ENCODE measurements around the gene COQ10A.
"Not testable (repeated sequence)": the region's sequence is repeated elsewhere in the genome, so short reads cannot be mapped to it uniquely, and the experiment has no call there.

Gene COQ10A

DNA sequence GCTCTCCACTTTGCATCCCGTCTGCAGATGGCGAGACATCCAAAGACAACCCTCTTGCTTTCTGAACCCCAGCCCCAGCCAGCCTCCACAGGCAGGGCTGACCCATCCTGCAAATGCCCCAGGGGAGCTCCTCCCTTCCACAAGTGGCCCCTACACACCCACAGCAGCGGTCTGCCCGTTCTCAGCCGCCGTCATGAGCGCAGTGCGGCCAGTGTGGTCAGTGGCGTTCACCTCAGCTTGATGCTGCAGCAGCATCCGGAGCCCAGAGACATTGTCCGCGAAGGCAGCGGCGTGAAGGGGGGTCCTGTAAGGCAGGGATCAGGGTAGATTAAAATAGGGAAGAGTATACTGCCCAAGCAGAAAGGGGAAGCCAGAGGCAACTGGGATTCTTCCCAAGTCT, 22.2 kb upstream of the COQ10A start:
- FAIRE-seq, result no peak

GRCh38 chr12:56247923-56248322, 18.8 kb upstream of the COQ10A start:
- FAIRE-seq, result no peak

DNA sequence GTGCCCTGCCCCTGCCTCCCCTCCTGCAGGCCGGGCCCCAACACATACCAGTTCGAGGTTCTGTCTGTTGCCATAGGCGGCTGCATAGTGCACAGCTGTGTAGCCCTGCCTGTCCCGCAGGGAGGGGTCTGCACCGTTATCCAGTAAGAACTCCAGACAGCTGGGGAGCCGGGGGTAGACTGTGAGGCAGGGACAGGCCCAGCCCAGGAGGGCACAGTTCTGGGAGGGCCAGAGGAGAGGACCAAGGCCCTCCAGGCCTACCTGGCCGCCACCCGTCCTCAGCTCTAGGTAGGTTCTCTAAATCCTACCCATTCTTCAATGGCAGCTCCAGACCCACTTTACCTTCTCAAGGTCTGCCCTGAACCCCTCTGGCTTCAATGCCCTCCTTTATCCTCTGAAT, 18.0 kb upstream of the COQ10A start:
- no peak for FAIRE-seq

DNA sequence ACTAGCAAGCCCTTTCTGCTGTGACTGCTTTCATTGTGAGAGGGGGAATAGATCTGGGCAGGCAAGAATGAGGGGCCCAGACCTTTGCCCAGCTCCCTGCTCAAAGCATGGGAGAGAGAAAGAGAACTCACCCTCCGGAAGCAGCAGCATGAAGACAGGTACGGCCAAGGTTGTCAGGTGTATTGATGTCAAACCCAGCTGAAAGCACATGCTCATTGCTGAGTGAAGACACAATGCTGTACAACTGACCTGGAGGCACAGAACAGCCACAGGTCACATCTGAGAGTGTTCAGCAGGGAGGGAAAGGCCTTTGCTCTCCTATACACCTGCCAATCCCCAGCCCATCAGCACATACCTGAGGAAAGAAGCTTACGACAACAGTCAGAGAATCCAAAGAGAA, 14.1 kb upstream of the COQ10A start:
- FAIRE-seq, result no peak

- FAIRE-seq, result no peak
Measured at GRCh38 chr12:56253091-56253490, 13.7 kb upstream of the COQ10A start.

GRCh38 chr12:56255671-56256070, 11.1 kb upstream of the COQ10A start:
- FAIRE-seq, result no peak

DNA sequence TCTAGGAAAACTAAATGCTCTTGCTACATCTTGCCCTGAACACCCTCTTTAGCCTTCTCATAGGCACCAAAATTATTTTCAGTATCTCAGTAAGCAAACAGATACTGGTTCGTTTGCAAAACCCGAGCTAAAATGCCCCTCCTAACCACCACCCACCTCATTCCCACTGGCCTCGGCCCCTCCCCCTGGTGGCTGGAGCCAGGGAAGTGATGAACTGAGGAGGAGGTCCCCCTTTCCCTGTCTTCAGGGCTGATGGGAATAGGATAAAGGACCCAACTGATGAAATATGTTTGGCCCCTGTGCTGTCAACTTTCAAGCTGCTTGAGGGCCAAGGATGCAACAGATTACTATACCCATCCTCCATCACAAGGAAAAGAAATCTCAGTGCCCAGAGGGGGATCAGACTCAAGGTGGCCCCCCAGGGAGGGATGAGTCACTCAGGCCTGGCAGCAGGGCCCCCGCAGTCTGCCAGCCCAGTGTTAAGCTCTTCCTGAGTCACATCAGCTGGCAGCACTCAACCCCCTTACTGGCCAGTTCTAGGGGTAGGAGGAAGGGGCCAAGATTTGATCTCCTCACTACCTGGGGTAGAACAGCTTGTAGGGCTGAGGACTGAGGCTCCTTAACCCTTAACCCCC, 10.3 kb upstream of the COQ10A start:
- no peak for FAIRE-seq

- FAIRE-seq, result no peak
Measured at GRCh38 chr12:56257071-56257470, 9.7 kb upstream of the COQ10A start.

DNA sequence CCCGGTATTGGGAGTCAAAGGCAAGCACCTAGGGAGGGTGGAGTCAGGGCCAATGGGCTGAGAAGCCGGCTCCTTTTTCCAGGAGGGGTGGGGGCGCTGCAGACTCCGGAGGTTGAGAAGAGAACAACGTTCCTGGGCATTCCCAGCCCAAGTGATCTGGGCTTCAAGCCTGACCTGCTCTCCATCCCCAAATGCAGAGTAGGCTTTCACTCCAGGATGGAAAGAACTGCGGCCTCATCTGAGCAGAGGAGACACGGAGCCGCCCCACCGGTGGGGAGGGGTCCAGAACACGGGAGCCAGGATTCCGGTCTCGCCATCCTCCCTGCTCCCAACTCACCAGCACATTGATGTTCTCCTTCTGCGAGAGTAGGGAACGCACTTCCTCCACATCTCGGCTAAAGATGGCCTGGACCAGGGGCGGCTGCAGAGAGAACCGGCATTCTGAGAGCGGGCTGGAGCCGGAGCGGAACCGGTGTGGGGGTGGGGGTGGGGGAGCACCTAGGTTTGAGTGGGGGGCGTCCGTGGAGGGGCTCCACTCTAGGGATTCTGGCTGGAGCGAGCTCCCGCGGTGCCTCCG, 9.2 kb upstream of the COQ10A start:
- FAIRE-seq, result no peak

DNA sequence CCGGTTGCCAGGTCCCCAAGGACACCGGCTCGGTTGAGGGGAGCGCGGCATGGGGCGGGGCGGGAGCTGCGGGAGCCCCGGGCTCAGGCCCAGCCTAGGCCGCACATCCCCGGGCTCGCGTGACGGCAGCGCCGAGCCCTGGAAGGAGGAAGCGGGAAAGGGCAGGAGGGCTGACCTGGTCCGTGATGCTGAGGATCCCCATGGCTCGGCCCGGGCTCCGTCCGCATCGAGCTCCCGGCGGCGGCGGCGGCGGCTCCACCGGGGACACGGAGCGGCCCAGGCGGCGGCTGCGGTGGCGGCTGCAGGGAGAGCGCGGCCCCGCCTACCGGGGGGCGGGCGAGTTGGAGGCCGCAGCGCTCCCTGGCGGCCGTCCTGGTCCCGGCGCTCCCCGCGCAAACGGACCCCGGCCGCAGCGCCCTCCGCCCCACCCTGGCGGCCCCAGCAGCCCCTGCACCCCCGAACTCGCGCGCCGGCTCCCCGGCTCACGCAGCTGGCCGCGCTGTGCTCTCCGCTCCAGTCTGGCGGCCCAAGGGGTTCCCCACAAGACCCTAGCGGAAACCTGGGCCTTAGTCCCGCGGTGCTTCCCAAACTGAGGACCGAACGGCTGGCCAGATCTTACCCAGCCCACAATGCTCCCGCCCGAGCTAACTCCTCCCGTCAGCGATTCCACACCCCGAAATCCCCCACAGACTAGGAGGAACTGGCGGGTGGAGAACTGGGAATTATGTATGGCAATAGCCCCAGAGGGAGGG, 8.5 kb upstream of the COQ10A start, which contains the start of gene ANKRD52:
Gene ANKRD52, minus strand, starts transcription at position 317 of the 752 bp plus-strand sequence. Its CDS starts 115 bp downstream, at position 202.
- FAIRE-seq, result no peak

DNA sequence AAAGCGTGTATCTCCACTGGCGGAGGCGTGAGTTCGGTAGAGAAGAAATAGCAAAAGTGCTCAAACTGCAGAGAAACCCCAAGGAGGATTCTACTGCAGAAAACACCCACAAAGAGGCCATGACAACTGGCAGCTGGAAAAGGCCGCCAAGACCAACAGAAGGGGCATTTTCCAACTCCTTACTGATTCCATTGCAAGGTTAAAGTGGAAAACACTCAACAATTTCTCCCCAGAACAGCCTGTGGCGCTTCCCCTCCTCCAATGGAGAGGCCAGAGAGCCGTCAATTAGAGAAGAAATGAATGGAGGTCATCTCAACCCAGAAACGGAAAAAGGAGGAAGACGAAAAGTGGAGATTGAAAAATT, 7.9 kb upstream of the COQ10A start:
- no peak for FAIRE-seq

- no peak for FAIRE-seq
Measured at GRCh38 chr12:56260380-56260779, 6.4 kb upstream of the COQ10A start.

DNA sequence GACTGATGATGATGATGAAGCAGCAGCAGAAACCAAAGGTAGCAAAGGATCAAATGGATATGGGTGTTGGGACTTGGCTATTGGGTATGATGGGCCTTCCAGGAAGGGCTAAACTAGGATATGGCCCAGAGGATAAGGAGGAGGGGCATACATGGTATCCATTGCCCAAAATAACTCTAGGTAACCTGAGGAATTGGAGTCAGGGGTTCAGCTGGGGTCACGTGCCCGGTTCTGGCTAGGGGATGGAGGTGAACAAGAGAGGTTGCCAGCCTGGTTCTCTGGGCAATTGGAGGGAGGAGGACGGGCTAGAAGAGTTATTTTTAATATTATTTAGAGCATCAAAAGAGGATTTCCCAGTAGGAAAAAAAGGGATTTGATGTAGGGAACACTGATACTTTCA, 5.8 kb upstream of the COQ10A start:
- FAIRE-seq, result no peak

- no peak for FAIRE-seq
Measured at GRCh38 chr12:56261503-56262232, 5.1 kb upstream of the COQ10A start.

DNA sequence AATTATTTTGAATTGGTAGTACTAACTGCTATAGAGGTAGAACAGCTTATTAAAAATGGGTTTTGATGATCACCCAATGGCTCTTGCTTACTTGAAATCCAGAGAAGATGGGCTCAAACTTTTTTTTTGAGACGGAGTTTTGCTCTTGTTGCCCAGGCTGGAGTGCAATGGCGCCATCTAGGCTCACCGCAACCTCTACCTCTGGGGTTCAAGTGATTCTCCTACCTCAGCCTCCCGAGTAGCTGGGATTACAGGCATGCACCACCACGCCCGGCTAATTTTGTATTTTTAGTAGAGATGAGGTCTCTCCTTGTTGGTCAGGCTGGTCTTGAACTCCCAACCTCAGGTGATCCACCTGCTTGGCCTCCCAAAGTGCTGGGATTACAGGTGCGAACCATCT, 3.8 kb upstream of the COQ10A start:
- FAIRE-seq, result not testable (repeated sequence)

DNA sequence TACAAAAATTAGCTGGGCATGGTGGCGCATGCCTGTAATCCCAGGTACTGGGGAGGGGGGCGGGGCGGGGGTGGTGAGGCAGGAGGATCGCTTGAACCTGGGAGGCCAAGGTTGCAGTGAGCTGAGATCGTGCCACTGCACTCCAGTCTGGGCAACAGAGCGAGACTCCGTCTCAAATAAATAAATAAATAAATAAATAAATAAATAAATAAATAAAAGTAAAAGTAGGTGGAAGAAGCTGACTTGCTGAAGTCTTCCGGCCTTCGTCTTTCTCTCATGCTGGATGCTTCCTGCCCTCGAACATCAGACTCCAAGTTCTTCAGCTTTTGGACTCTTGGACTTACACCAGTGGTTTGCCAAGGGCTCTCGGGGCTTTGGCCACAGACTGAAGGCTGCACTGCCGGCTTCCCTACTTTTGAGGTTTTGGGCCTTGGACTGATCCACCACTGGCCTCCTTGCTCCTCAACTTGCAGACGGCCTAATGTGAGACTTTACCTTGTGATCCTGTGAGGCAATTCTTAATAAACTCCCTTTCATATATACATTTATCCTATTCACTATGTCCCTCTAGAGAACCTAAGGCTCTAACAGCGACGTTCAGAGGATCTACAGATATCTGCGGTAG, 562 bp upstream of the COQ10A start:
- not testable (repeated sequence) for FAIRE-seq

DNA sequence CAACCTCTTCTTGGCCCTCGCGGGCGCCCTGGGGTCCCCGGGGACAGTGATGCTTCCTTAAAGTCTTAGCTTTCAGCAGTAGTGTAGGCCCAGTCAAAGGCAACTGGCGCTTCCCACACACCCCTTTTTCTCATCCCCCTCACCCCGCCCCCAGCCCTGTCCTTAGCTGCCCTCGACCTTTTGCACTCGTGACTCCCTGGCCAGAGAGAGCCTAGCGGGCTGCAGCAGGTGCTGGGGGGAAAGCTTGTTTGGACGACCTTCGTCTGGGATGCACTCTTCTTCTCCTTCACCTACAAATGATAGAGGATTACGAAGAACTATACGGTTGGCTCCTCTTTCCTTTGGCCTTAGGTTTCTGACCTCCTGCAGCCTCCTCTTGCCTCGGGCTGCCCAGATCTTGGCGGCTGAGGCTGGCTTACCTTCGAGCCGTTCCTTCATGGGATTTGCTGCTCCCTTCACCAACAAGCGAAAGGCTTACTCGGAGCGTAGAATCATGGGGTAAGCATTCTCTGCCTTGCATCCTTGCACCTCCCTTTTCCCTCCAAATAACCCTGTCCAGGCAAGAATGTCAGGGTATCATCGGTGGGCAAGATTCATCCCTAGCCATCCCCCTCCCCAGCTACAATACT, 815 bp downstream of the COQ10A start:
- no peak for FAIRE-seq

GRCh38 chr12:56271031-56271430, 4.3 kb downstream of the COQ10A start:
- no peak for FAIRE-seq

DNA sequence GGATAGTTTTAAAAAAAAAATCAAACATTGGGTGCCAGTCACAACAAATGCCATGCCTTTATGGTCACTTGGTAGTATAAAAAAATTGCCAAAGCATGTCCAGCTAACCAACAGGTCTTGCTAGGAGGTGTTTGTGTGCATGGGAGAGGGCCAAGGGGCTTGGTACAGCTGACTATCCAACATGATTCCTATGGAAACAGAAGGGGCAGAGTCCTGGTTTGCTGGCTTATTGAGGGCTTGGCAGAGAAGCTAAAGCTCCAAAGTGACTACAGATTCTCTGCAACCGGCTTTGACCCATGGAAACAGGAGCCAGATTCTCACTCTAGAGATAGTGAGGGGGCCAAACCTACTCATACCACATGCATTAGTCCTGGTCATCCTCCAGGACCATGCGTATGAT, 5.7 kb downstream of the COQ10A start:
- not testable (repeated sequence) for FAIRE-seq

GRCh38 chr12:56274299-56274698, 7.6 kb downstream of the COQ10A start:
- FAIRE-seq, result no peak

GRCh38 chr12:56278905-56279304, 12.2 kb downstream of the COQ10A start:
- no peak for FAIRE-seq

DNA sequence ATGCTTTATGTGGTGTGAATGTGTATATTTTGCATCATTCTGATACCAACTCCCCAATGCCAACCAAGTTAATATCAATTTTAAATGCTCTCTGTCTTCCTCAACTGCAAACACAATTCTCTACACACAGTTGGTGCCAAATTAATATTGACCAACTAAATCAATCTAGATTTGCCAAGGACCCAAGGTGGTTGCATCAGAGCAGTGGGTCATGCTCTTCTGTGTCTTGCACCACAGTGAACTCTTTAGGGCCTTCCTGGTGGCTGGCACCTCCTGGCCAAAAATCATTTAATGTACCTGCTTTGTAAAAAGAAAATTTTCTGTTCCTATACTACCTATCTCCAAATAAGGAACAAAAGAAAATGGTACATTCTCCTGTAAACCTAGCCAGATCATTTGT, 14.1 kb downstream of the COQ10A start:
- no peak for FAIRE-seq

DNA sequence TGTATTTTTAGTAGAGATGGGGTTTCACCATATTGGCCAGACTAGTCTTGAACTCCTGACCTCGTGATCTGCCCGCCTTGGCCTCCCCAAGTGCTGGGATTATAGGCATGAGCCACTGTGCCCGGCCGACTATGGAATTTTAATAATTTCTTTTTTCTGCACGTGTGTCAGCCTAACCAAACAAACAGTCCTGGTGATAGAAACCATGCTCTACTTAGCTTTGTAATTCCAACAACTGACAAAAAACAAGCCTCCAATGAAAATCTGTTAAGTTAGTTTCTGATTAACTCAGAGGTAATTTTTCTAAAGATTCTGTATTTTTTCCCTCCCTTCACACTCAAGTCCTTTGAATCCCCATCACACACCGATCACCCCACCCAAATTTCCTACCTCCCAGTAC, 15.3 kb downstream of the COQ10A start:
- FAIRE-seq, result no peak

Data from endometrium (tissue), 2 donors.